D721Med (cell line): ENCODE measurements around the gene ARHGAP24.

Experiments
- DNase-seq: peaks from one replicate; pipeline ENCODE4 v3.0.0; 2011; ENCODE audit warnings: low spot score; ENCODE audit not compliant: insufficient read length
- FAIRE-seq: peaks from 2 replicates; lab custom pipeline; 2011; peaks lifted over from hg19 to GRCh38; lab: Jason Lieb, UNC
- TF ChIP-seq, protein P1 (sequence below): IDR thresholded peaks from 2 replicates; pipeline ENCODE4 v1.5.1; 2012; ENCODE audit warnings: mild to moderate bottlenecking, control low read depth; ENCODE audit not compliant: insufficient read depth; ENCODE audit errors: missing control alignments

ARHGAP24 gene

GRCh38 chr4:85932500-85933290 lies 457.7 kb downstream of the ARHGAP24 start:
- FAIRE-seq (no peak), DNase-seq (no peak)
- TF ChIP-seq, protein P1, sequence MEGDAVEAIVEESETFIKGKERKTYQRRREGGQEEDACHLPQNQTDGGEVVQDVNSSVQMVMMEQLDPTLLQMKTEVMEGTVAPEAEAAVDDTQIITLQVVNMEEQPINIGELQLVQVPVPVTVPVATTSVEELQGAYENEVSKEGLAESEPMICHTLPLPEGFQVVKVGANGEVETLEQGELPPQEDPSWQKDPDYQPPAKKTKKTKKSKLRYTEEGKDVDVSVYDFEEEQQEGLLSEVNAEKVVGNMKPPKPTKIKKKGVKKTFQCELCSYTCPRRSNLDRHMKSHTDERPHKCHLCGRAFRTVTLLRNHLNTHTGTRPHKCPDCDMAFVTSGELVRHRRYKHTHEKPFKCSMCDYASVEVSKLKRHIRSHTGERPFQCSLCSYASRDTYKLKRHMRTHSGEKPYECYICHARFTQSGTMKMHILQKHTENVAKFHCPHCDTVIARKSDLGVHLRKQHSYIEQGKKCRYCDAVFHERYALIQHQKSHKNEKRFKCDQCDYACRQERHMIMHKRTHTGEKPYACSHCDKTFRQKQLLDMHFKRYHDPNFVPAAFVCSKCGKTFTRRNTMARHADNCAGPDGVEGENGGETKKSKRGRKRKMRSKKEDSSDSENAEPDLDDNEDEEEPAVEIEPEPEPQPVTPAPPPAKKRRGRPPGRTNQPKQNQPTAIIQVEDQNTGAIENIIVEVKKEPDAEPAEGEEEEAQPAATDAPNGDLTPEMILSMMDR, result no peak

DNA sequence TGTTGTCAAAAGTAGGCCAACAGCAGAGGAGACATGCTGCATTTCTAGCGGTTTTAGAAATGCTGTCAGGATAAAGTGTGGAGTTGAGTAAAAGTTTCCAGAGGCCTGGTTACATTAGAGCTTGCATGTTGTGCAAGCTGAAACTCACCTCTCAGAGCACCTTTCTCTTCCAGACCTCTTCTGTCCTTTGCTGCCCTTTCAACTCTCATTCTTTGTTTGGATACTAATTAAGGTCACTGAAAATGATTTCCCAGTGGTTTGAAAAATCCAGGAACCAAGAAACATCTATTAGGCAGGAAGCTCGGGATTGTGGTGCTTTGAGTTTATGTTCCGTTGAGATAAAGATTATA lies 458.3 kb downstream of the ARHGAP24 start:
- TF ChIP-seq, protein P1, result no peak
- DNase-seq, result no peak
- no peak for FAIRE-seq

GRCh38 chr4:85937507-85937906 lies 462.6 kb downstream of the ARHGAP24 start:
- no peak for FAIRE-seq
- DNase-seq, result no peak
- TF ChIP-seq, protein P1, result no peak

GRCh38 chr4:85938062-85938461 lies 463.1 kb downstream of the ARHGAP24 start:
- TF ChIP-seq, protein P1, result no peak
- no peak for DNase-seq
- no peak for FAIRE-seq

DNA sequence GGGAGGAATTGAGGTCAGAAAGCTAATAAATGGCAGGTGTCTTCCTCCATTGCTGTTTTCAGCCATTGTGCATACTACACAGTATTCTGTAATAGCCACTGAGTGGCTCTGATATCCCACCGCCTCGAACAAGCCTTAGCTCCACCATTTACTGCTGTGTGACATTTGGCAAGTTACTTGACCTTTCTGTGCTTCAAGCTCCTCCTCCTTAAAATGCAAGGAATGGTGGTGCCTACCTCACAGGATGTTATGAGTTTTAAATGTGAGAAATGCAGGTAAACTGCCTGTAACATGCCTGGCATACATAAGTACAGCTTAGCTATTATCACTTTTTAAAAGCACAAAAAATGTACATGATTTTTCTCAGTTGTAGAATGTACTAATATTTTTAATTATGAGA lies 464.0 kb downstream of the ARHGAP24 start:
- TF ChIP-seq, protein P1, result no peak
- DNase-seq (no peak), FAIRE-seq (no peak)

DNA sequence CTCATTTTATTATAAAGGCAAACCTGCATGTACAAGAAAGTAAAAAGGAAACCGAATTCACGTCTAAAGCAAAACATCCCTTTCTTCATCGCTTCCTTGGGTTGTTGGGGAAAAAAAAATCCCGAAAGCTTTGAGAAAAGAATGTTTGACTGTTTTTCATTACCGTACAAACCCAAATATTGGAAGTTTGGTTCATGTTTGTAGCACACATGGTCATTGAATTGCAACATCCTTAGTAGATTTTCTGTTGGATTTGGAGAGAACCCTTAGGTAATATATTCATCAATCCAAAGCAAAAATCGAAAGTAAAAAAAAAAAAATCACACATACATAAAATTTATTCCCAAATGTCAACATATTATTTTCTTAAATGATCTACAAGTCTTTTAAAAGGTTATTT lies 464.6 kb downstream of the ARHGAP24 start:
- FAIRE-seq, result no peak
- TF ChIP-seq, protein P1, result no peak
- no peak for DNase-seq

DNA sequence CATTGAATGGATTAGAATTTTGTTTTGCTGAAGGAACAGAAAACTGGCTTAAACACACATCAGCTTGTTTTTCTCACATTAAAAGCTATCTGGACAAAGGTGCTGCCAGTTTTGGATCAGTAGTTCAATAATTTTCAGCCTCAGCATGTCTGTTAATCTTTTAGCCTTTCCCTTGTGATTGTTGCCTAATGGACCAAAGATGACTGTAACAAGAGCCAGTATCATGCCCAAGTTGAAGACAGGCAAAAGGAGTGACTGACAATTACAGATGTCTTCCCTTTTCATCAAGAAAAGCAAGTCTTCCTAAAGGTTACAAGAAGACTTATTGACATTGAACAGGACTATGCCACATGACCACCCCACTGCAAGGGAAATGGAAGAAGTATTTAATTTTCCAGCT lies 465.2 kb downstream of the ARHGAP24 start:
- DNase-seq (no peak), FAIRE-seq (no peak)

More for the DNA sequence above, 465.2 kb downstream of the ARHGAP24 start:
- TF ChIP-seq, protein P1, result no peak
